Heart left ventricle (tissue), 13 donors: ENCODE data around the gene KIF3C.

ENCODE experiments used
- CTCF ChIP-seq, 12 donors: fragments of 200-600 bp; sonication (generic) in 4 of 12; IDR thresholded peaks; one replicate each; pipeline versions ENCODE4 v1.5.0 to v1.8.0; 2018 to 2022; ENCODE audit warnings: antibody characterized with exemption in 12 of 12, mild to moderate bottlenecking in 5 of 12
- POLR2A ChIP-seq, 2 donors: fragments of 450-650 bp; IDR thresholded peaks; one replicate each; pipeline ENCODE4 v1.6.1; 2017; ENCODE audit warnings: antibody characterized with exemption in 2 of 2, mild to moderate bottlenecking in 2 of 2, moderate library complexity in 2 of 2
- donor health status: ischemic (EF 13 %, LVEDD 7.1; RV severe dilation, severe dysfunction).
- donor health status: DM: no; HTN: yes; CAD: no.
- donor health status: DM: no; HTN: no; CAD: no.
- donor health status: ischemic (EF 25% LVEDD 6.9; RV normal size, moderate dysfunction).
- donor health status: ischemic (EF 25% LVEDD 5.7; RV mildly dilated, moderate dysfunction).
- donor health status: ischemic (EF 35%, LVEDD 5.7; RV mildly dilated, moderate dysfunction).
- donor health status: nonischemic (EF 11% LVEDD 7.7; RV severe dilation, severe dysfunction).
- donor health status: DM: yes; HTN: yes; CAD: no.
- donor health status: PGD.
- donor health status: ischemic (EF 29% LVEDD 5.4; RV normal size, mild dysfunction).
- donor health status: nonischemic (EF 23%, LVEDD 6.1; RV moderate dilation, normal function).

GRCh38 chr2:26017464-26018183 is 35.3 kb upstream of the KIF3C start:
- no peak for TF ChIP-seq CTCF (IDR thresholded peaks at IDR 0.05)
- no peak for TF ChIP-seq POLR2A (IDR thresholded peaks at IDR 0.05)
